ENCODE results near the gene NRXN2.

- TF ChIP-seq CTCF (tag by site-specific recombination; IDR thresholded peaks at IDR 0.05) (no peak), PATZ1 (tag by site-specific recombination; IDR thresholded peaks at IDR 0.05) (no peak), ZBTB20 (tag by site-specific recombination; IDR thresholded peaks at IDR 0.05) (no peak), ZNF184 (tag by site-specific recombination; IDR thresholded peaks at IDR 0.05) (no peak), ATF2 (tag by site-specific recombination; IDR thresholded peaks at IDR 0.05; ENCODE audit: low read depth) (no peak), ZNF501 (tag by site-specific recombination; IDR thresholded peaks at IDR 0.05) (no peak), ZNF362 (tag by site-specific recombination; IDR thresholded peaks at IDR 0.05) (no peak), TCF7L2 (IDR thresholded peaks at IDR 0.05; ENCODE audit: borderline replicate concordance, low read depth, low read length) (no peak)
Measured at GRCh38 chr11:64724863-64725532, 2.0 kb upstream of the NRXN2 start.
